IMR-90 (cell line): ENCODE data around the gene MRPL52. TPM values are rescaled to one million over a fixed set of nuclear protein-coding genes. Genes with fewer than 3 reads are reported as not detected.

Source experiments
- ATAC-seq: fragments of 200-7000 bp; cut with Tn5 transposase; 2 replicates; pipeline ENCODE4 v1.9.1; 2020; ENCODE audit warnings: low read depth, mild to moderate bottlenecking, moderate library complexity
- BruUV-seq: library from RNA; stranded (reverse); fragments of 400-500 nt; replicated peaks from 2 replicates; lab custom pipeline; 2021; lab: Mats Ljungman, UMichigan
- CTCF ChIA-PET: fragments of 300-600 bp; formaldehyde crosslinking; extraction: SDS; loops from one replicate; lab custom pipeline; 2021; ENCODE audit warnings: antibody characterized with exemption; lab: Yijun Ruan, JAX
- POLR2A ChIA-PET: fragments of 300-600 bp; sonication (Branson Sonifier 250); formaldehyde crosslinking; loops from one replicate; lab custom pipeline; 2022; ENCODE audit warnings: antibody characterized with exemption; ENCODE audit not compliant: unreplicated experiment; lab: Charles Lee
- DNase-seq: peaks from one replicate; pipeline ENCODE4 v3.0.0; 2013
- H2AFZ ChIP-seq: replicated peaks from 2 replicates; pipeline ENCODE3; 2013; ENCODE audit warnings: low read length, mild to moderate bottlenecking; ENCODE audit not compliant: poor library complexity
- H2AK5ac ChIP-seq: 2 replicates; pipeline ENCODE4 v1.6.1; 2013; ENCODE audit warnings: low read depth, low read length, inconsistent platforms
- H2AK9ac ChIP-seq: replicated peaks from 2 replicates; pipeline ENCODE3; 2013; ENCODE audit warnings: mild to moderate bottlenecking, low read depth, low read length, moderate library complexity; ENCODE audit not compliant: poor library complexity
- H2BK120ac ChIP-seq: 2 replicates; pipeline ENCODE4 v1.6.1; 2013; ENCODE audit warnings: low read depth, low read length, inconsistent platforms
- H2BK15ac ChIP-seq: 3 replicates; pipeline ENCODE4 v1.6.1; 2013; ENCODE audit warnings: low read depth, low read length, inconsistent platforms
- H2BK20ac ChIP-seq: 2 replicates; pipeline ENCODE4 v1.6.1; 2013; ENCODE audit warnings: low read depth, mild to moderate bottlenecking, inconsistent platforms, low read length, moderate library complexity
- H2BK5ac ChIP-seq: 2 replicates; pipeline ENCODE4 v1.6.1; 2013; ENCODE audit warnings: mild to moderate bottlenecking, low read depth, low read length, inconsistent platforms; ENCODE audit not compliant: poor library complexity, severe bottlenecking
- H3K14ac ChIP-seq: replicated peaks from 2 replicates; pipeline ENCODE4 v1.6.1; 2013; ENCODE audit warnings: low read depth, low read length, inconsistent platforms
- H3K18ac ChIP-seq: 2 replicates; pipeline ENCODE4 v1.6.1; 2013; ENCODE audit warnings: low read depth, low read length, control low read depth
- H3K23ac ChIP-seq: 2 replicates; pipeline ENCODE4 v1.6.1; 2013; ENCODE audit warnings: low read depth, low read length, inconsistent platforms
- H3K27ac ChIP-seq: 2 replicates; pipeline ENCODE4 v1.5.1; 2013; ENCODE audit warnings: mild to moderate bottlenecking, control low read depth, low read length; ENCODE audit not compliant: insufficient read depth
- H3K27me3 ChIP-seq: 2 replicates; pipeline ENCODE4 v1.6.1; 2013; ENCODE audit warnings: low read length; ENCODE audit not compliant: control insufficient read depth, insufficient read depth
- H3K36me3 ChIP-seq: 2 replicates; pipeline ENCODE4 v1.6.1; 2013; ENCODE audit warnings: low read length, mixed read lengths; ENCODE audit not compliant: control insufficient read depth, insufficient read depth
- H3K4ac ChIP-seq: 2 replicates; pipeline ENCODE4 v1.6.1; 2013; ENCODE audit warnings: low read depth, low read length, inconsistent platforms
- H3K4me1 ChIP-seq: 2 replicates; pipeline ENCODE4 v1.6.1; 2013; ENCODE audit warnings: low read length, mixed read lengths; ENCODE audit not compliant: control insufficient read depth, insufficient read depth
- H3K4me2 ChIP-seq: 2 replicates; pipeline ENCODE4 v1.6.1; 2013; ENCODE audit warnings: low read depth, mild to moderate bottlenecking, control low read depth, low read length, moderate library complexity
- H3K4me3 ChIP-seq: 2 replicates; pipeline ENCODE4 v1.5.1; 2013; ENCODE audit warnings: low read depth, mild to moderate bottlenecking, control low read depth, low read length, moderate library complexity; ENCODE audit not compliant: insufficient read depth
- H3K56ac ChIP-seq: 2 replicates; pipeline ENCODE4 v1.6.1; 2013; ENCODE audit warnings: low read length, inconsistent platforms; ENCODE audit not compliant: insufficient read depth; ENCODE audit errors: extremely low read depth
- H3K79me1 ChIP-seq, 2 experiments: 2 replicates each; pipeline ENCODE4 v1.6.1; 2013; ENCODE audit warnings: low read length in 2 of 2, inconsistent platforms in 1 of 2, low read depth in 1 of 2
- H3K9ac ChIP-seq: 2 replicates; pipeline ENCODE4 v1.6.1; 2013; ENCODE audit warnings: low read depth, low read length, control low read depth
- H3K9me1 ChIP-seq: 2 replicates; pipeline ENCODE4 v1.6.1; 2013; ENCODE audit warnings: low read length, inconsistent platforms; ENCODE audit not compliant: insufficient read depth
- H3K9me3 ChIP-seq: 2 replicates; pipeline ENCODE4 v1.6.1; 2013; ENCODE audit warnings: low read length; ENCODE audit not compliant: control insufficient read depth, insufficient read depth
- H4K20me1 ChIP-seq: 2 replicates; pipeline ENCODE4 v1.6.1; 2013; ENCODE audit warnings: low read length, inconsistent platforms; ENCODE audit not compliant: insufficient read depth
- H4K5ac ChIP-seq: 2 replicates; pipeline ENCODE4 v1.6.1; 2013; ENCODE audit warnings: mild to moderate bottlenecking, low read depth, low read length, control low read depth
- H4K8ac ChIP-seq, 2 experiments: 2 replicates each; pipeline ENCODE4 v1.6.1; 2013; ENCODE audit warnings: low read depth in 2 of 2, low read length in 2 of 2, control low read depth in 1 of 2, inconsistent platforms in 1 of 2
- H4K91ac ChIP-seq: 2 replicates; pipeline ENCODE4 v1.6.1; 2013; ENCODE audit warnings: low read depth, low read length, inconsistent platforms; ENCODE audit not compliant: insufficient read depth
- CHD1 ChIP-seq: IDR thresholded peaks from 2 replicates; pipeline ENCODE4 v1.6.1; 2012; ENCODE audit warnings: low read depth, low read length, improper control_type of control experiment
- CTCF ChIP-seq: conservative IDR thresholded peaks from 2 replicates; pipeline ENCODE4 v1.5.1; 2012; ENCODE audit warnings: mild to moderate bottlenecking, low read depth, low read length, improper control_type of control experiment
- ELK1 ChIP-seq: fragments of 150-350 bp; IDR thresholded peaks from 2 replicates; pipeline ENCODE4 v1.6.1; 2016; ENCODE audit warnings: low read depth, mild to moderate bottlenecking, low read length, moderate library complexity, borderline replicate concordance
- FOS ChIP-seq: fragments of 150-350 bp; IDR thresholded peaks from 2 replicates; pipeline ENCODE4 v1.6.1; 2016; ENCODE audit warnings: low read depth, low read length
- MAZ ChIP-seq: IDR thresholded peaks from 2 replicates; pipeline ENCODE4 v1.6.1; 2012; ENCODE audit warnings: low read depth, mild to moderate bottlenecking, low read length, improper control_type of control experiment, moderate library complexity, borderline replicate concordance
- MXI1 ChIP-seq: IDR thresholded peaks from 2 replicates; pipeline ENCODE4 v1.6.1; 2012; ENCODE audit warnings: low read depth, mild to moderate bottlenecking, low read length, moderate library complexity, borderline replicate concordance
- NFE2L2 ChIP-seq: fragments of 150-350 bp; IDR thresholded peaks from 2 replicates; pipeline ENCODE4 v1.6.1; 2016; ENCODE audit warnings: low read depth, mild to moderate bottlenecking, low read length
- POLR2A ChIP-seq: IDR thresholded peaks from 2 replicates; pipeline ENCODE4 v1.6.1; 2012; ENCODE audit warnings: mild to moderate bottlenecking, low read depth, low read length
- RAD21 ChIP-seq: IDR thresholded peaks from 2 replicates; pipeline ENCODE4 v1.6.1; 2012; ENCODE audit warnings: low read length, improper control_type of control experiment
- RCOR1 ChIP-seq: IDR thresholded peaks from 2 replicates; pipeline ENCODE4 v1.6.1; 2012; ENCODE audit warnings: mild to moderate bottlenecking, low read length, improper control_type of control experiment; ENCODE audit not compliant: insufficient replicate concordance
- RFX5 ChIP-seq: IDR thresholded peaks from 2 replicates; pipeline ENCODE4 v1.8.0; 2012; ENCODE audit warnings: low read depth, mild to moderate bottlenecking, low read length, moderate library complexity
- SMC3 ChIP-seq: fragments of 150-350 bp; IDR thresholded peaks from 2 replicates; pipeline ENCODE4 v1.6.1; 2016; ENCODE audit warnings: low read depth, mild to moderate bottlenecking, antibody characterized with exemption, low read length, moderate library complexity
- WGBS, 2 experiments: methylation state at CpG; one replicate each; pipeline versions ENCODE4 v1.1.5 to v1.1.7; 2013; ENCODE audit warnings: missing lambda C conversion rate in 2 of 2; ENCODE audit not compliant: insufficient read length in 1 of 2; ENCODE audit errors: extremely low coverage in 2 of 2; 5-methylcytosine and 5-hydroxymethylcytosine counted together
- dilution Hi-C: fragments of 300-500 bp; cut with HindIII; formaldehyde crosslinking; loops from one replicate; pipeline ENCODE4 v1.14.3; 2018; ENCODE audit warnings: low sequenced_read_pairs; ENCODE audit not compliant: unreplicated experiment
- in situ Hi-C: fragments of 300-500 bp; cut with MboI; formaldehyde crosslinking; loops from 3 replicates; pipeline ENCODE4 v1.14.3; 2019; ENCODE audit warnings: low sequenced_read_pairs, inconsistent platforms, mixed read lengths
- intact Hi-C: fragments of 100-400 bp; cut with micrococcal nuclease; formaldehyde crosslinking; loops from 2 replicates; pipeline ENCODE4 v1.10.0; 2022
- polyA plus RNA-seq, 3 experiments: library from polyadenylated mRNA; depleted of rRNA; stranded (reverse); fragments of >200 nt; gene quantifications; 2 replicates each; pipeline ENCODE4 v1.2.3, GENCODE V29; 2012; ENCODE audit warnings: low replicate concordance in 1 of 3
- total RNA-seq: library from RNA; depleted of rRNA; stranded (reverse); fragments of >200 nt; gene quantifications from 2 replicates; pipeline ENCODE4 v1.2.3, GENCODE V29; 2012
- TF ChIP-seq, protein P1 (sequence below): fragments of 150-350 bp; IDR thresholded peaks from 2 replicates; pipeline ENCODE4 v1.6.1; 2017; ENCODE audit warnings: mild to moderate bottlenecking, antibody characterized with exemption, low read length, low read depth

The MRPL52 gene
- total and polyA plus RNA-seq, 2 of the 4 experiments (the other 2 are of a cell fraction): 33.1 to 51.4 TPM

DNA sequence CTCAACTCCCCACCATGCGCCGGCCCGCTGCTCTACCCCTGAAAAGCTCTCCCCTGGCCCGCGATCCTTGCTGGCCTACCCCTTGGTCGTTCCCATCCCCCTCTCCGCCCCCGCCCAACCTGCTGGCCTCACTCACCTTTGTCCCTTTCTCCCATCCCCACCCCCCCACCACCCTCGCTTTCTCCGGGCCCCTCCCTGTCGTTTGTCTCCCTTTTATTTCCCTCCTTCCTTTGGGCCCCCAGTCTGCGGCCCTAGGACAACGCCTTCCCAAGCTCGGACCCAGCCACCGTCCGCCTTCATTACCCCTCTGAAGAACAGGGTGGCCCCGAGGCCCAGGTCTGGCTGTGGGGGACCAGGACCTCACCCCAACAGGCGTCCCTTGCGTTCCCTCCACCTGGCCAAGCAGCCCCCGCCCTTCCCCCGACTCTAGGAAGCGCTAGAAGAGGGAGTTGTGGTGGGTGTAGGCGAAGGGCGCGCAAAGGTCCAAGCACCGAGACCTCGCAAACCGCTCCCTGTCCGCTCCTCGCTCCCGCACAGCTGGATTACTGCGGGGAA lies 7.6 kb upstream of the MRPL52 start:
- CTCF ChIA-PET: interaction anchor here (1.0 to 3.5 kb wide), 10 partner anchors 15 to 252 kb away, joined by 3 to 60 read pairs (median 3); partner anchors contain the start of gene AJUBA
- DNase-seq: no peak
- H3K4me3 ChIP-seq: no peak overlapping the region
- no peak for TF ChIP-seq NFE2L2
- TF ChIP-seq CHD1: no peak
- no peak for TF ChIP-seq RCOR1
- no peak for TF ChIP-seq RAD21
- no peak for TF ChIP-seq SMC3
- TF ChIP-seq RFX5: no peak
- no peak for TF ChIP-seq POLR2A
- TF ChIP-seq, protein P1, sequence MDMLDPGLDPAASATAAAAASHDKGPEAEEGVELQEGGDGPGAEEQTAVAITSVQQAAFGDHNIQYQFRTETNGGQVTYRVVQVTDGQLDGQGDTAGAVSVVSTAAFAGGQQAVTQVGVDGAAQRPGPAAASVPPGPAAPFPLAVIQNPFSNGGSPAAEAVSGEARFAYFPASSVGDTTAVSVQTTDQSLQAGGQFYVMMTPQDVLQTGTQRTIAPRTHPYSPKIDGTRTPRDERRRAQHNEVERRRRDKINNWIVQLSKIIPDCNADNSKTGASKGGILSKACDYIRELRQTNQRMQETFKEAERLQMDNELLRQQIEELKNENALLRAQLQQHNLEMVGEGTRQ: no peak
- no peak for TF ChIP-seq MXI1
- TF ChIP-seq ELK1: no peak
- TF ChIP-seq CTCF: no peak
- TF ChIP-seq MAZ: no peak
- TF ChIP-seq FOS: no peak
- ATAC-seq: no peak
- H3K4me1 ChIP-seq: peaks cover 30% of the 10 kb centered on the region
- H4K8ac ChIP-seq: peak overlapping the region; percentile 80 to 94
- H3K9ac ChIP-seq: peak overlapping the region; percentile 45
- in situ Hi-C loops (no loop called here), dilution Hi-C loops (no loop called here), intact Hi-C loops (loop anchor here (2.0 to 5.0 kb wide), 3 partner anchors 79 to 251 kb away; partner anchors contain the start of gene AJUBA)
- peak overlapping the region; percentile 94 for H2AK5ac ChIP-seq
- peak overlapping the region; percentile 76 for H3K27ac ChIP-seq
- H3K4me2 ChIP-seq: peak overlapping the region; percentile 16; the same call in 1 of the 2 replicates
- peaks cover 0 to 11% of the 10 kb centered on the region in 2 experiments; a peak in 1 of 4 replicates for H3K79me1 ChIP-seq
- H3K27me3 ChIP-seq: no peaks in the 10 kb centered on the region
- H3K56ac ChIP-seq: no peak overlapping the region; the same call in 1 of the 2 replicates
- H3K36me3 ChIP-seq: no peaks in the 10 kb centered on the region
- H2BK20ac ChIP-seq: peak overlapping the region; percentile 60
- H3K14ac ChIP-seq: peak overlapping the region; percentile 34; the same call in 1 of the 2 replicates
- BruUV-seq: no TSS peak
- H3K18ac ChIP-seq: peak overlapping the region; percentile 26; the same call in 1 of the 2 replicates
- H3K9me1 ChIP-seq: peaks cover 12% of the 10 kb centered on the region
- POLR2A ChIA-PET: interaction anchor here (0.9 kb wide), 1 partner anchor 29 kb away, joined by 5 read pairs; no protein-coding TSS in a partner anchor
- H2BK5ac ChIP-seq: peak overlapping the region; percentile 56
- peak overlapping the region; percentile 38 for H4K5ac ChIP-seq
- peak overlapping the region; percentile 81 for H2BK120ac ChIP-seq
- no CpG with 5 or more reads among the region's 32 CpGs for WGBS, 2 experiments
- H3K23ac ChIP-seq: peak overlapping the region; percentile 33
- H3K4ac ChIP-seq: peak overlapping the region; percentile 93
- no peaks in the 10 kb centered on the region for H4K20me1 ChIP-seq
- peak overlapping the region; percentile 90 for H2AFZ ChIP-seq
- peak overlapping the region; percentile 88 for H4K91ac ChIP-seq
- H2BK15ac ChIP-seq: peak overlapping the region; percentile 84; the same call in 2 of the 3 replicates
- H2AK9ac ChIP-seq: peak overlapping the region; percentile 90
- H3K9me3 ChIP-seq: no peaks in the 10 kb centered on the region
